ENCODE measurements around the gene UBXN1. TPM values are rescaled to one million over a fixed set of nuclear protein-coding genes. Genes with fewer than 3 reads are reported as not detected.

UBXN1 gene
- total and polyA plus RNA-seq, 10 of the 15 experiments (the other 5 are each of a cell fraction or from before 2014, with no cell fraction given): 7.0 to 173 (median 106) TPM

GRCh38 chr11:62645946-62646824 is 32.7 kb downstream of the UBXN1 start, which contains the start of gene GANAB (continued):
- peak; percentile 41 for TF ChIP-seq E4F1 (IDR thresholded peaks at IDR 0.05; ENCODE audit: borderline replicate concordance, partially characterized antibody)
- TF ChIP-seq HDAC2 (IDR thresholded peaks at IDR 0.05): no peak
- no peak for TF ChIP-seq SUZ12 (IDR thresholded peaks at IDR 0.05; ENCODE audit: unreplicated experiment)
- TF ChIP-seq, protein P1, sequence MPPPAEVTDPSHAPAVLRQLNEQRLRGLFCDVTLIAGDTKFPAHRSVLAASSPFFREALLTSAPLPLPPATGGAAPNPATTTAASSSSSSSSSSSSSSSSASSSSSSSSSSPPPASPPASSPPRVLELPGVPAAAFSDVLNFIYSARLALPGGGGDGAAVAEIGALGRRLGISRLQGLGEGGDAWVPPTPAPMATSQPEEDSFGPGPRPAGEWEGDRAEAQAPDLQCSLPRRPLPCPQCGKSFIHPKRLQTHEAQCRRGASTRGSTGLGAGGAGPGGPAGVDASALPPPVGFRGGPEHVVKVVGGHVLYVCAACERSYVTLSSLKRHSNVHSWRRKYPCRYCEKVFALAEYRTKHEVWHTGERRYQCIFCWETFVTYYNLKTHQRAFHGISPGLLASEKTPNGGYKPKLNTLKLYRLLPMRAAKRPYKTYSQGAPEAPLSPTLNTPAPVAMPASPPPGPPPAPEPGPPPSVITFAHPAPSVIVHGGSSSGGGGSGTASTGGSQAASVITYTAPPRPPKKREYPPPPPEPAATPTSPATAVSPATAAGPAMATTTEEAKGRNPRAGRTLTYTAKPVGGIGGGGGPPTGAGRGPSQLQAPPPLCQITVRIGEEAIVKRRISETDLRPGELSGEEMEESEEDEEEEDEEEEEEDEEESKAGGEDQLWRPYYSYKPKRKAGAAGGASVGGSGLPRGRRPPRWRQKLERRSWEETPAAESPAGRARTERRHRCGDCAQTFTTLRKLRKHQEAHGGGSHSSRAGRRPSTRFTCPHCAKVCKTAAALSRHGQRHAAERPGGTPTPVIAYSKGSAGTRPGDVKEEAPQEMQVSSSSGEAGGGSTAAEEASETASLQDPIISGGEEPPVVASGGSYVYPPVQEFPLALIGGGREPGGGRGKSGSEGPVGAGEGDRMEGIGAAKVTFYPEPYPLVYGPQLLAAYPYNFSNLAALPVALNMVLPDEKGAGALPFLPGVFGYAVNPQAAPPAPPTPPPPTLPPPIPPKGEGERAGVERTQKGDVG (CRISPR knock-in tag; IDR thresholded peaks at IDR 0.05): no peak
- TF ChIP-seq RBBP5 (conservative IDR thresholded peaks at IDR 0.05): no peak
- TF ChIP-seq TCF12 (IDR thresholded peaks at IDR 0.05; ENCODE audit: low read depth, low read length): no peak
- no peak for TF ChIP-seq E2F8 (IDR thresholded peaks at IDR 0.05; ENCODE audit: low read depth, partially characterized antibody)
- TF ChIP-seq NR2F1 (conservative IDR thresholded peaks at IDR 0.05): peak; percentile 97
- TF ChIP-seq, protein P2, sequence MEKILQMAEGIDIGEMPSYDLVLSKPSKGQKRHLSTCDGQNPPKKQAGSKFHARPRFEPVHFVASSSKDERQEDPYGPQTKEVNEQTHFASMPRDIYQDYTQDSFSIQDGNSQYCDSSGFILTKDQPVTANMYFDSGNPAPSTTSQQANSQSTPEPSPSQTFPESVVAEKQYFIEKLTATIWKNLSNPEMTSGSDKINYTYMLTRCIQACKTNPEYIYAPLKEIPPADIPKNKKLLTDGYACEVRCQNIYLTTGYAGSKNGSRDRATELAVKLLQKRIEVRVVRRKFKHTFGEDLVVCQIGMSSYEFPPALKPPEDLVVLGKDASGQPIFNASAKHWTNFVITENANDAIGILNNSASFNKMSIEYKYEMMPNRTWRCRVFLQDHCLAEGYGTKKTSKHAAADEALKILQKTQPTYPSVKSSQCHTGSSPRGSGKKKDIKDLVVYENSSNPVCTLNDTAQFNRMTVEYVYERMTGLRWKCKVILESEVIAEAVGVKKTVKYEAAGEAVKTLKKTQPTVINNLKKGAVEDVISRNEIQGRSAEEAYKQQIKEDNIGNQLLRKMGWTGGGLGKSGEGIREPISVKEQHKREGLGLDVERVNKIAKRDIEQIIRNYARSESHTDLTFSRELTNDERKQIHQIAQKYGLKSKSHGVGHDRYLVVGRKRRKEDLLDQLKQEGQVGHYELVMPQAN (conservative IDR thresholded peaks at IDR 0.05): peak; percentile 73
- TF ChIP-seq CBFB (IDR thresholded peaks at IDR 0.05; ENCODE audit: low read depth): peak; percentile 63
- TF ChIP-seq JUNB (IDR thresholded peaks at IDR 0.05): no peak
- TF ChIP-seq MAX (IDR thresholded peaks at IDR 0.05; ENCODE audit: low read depth, low read length): peak; percentile 53; the same call in 1 of the 2 replicates
- TF ChIP-seq, protein P3, sequence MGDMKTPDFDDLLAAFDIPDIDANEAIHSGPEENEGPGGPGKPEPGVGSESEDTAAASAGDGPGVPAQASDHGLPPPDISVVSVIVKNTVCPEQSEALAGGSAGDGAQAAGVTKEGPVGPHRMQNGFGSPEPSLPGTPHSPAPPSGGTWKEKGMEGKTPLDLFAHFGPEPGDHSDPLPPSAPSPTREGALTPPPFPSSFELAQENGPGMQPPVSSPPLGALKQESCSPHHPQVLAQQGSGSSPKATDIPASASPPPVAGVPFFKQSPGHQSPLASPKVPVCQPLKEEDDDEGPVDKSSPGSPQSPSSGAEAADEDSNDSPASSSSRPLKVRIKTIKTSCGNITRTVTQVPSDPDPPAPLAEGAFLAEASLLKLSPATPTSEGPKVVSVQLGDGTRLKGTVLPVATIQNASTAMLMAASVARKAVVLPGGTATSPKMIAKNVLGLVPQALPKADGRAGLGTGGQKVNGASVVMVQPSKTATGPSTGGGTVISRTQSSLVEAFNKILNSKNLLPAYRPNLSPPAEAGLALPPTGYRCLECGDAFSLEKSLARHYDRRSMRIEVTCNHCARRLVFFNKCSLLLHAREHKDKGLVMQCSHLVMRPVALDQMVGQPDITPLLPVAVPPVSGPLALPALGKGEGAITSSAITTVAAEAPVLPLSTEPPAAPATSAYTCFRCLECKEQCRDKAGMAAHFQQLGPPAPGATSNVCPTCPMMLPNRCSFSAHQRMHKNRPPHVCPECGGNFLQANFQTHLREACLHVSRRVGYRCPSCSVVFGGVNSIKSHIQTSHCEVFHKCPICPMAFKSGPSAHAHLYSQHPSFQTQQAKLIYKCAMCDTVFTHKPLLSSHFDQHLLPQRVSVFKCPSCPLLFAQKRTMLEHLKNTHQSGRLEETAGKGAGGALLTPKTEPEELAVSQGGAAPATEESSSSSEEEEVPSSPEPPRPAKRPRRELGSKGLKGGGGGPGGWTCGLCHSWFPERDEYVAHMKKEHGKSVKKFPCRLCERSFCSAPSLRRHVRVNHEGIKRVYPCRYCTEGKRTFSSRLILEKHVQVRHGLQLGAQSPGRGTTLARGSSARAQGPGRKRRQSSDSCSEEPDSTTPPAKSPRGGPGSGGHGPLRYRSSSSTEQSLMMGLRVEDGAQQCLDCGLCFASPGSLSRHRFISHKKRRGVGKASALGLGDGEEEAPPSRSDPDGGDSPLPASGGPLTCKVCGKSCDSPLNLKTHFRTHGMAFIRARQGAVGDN (IDR thresholded peaks at IDR 0.05): peak; percentile 47
